HG03159 (cell line): ENCODE data around the gene CHIT1.
"Not testable (repeated sequence)": the region's sequence is repeated elsewhere in the genome, so short reads cannot be mapped to it uniquely, and the experiment has no call there.

Source experiments
- ATAC-seq: cut with Tn5 transposase; IDR thresholded peaks from one replicate; pipeline ENCODE4 v1.9.1; 2021; ENCODE audit warnings: mild to moderate bottlenecking, moderate library complexity; ENCODE audit not compliant: unreplicated experiment

The CHIT1 gene

GRCh38 chr1:203266140-203266539, 36.7 kb upstream of the CHIT1 start:
- not testable (repeated sequence) for ATAC-seq

DNA sequence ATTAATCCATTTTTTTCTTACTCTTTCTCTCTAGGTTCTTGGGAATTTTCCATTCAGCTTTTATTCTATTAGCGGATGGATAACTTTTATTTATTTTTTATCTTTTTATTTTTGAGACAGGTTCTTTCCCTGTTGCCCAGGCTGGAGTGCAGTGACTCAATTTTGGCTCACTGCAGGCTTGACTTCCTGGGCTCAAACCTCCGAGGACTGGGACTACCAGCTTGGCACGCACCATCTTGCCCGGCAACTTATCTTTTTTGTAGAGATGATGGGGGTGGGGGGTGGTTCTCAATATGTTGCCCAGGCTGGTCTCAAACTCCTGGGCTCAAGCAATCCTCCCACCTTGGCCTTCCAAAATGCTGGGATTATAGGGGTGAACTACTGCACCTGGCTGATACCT, 36.1 kb upstream of the CHIT1 start:
- ATAC-seq, result no peak

GRCh38 chr1:203264052-203264501, 34.6 kb upstream of the CHIT1 start:
- no peak for ATAC-seq

- ATAC-seq, result no peak
Observed at GRCh38 chr1:203263496-203263895, 34.0 kb upstream of the CHIT1 start.

DNA sequence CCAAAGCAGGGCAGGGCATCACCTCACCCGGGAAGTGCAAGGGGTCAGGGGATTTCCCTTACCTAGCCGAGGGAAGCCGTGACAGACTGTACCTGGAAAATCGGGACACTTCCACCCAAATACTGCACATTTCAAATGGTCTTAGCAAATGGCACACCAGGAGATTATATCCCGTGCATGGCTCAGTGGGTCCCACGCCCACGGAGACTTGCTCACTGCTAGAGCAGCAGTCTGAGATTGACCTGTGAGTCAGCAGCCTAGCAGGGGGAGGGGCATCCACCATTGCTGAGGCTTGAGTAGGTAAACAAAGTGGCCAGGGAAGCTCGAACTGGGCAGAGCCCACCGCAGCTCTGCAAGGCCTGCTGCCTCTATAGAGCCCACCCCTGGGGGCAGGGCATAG, 27.2 kb upstream of the CHIT1 start:
- not testable (repeated sequence) for ATAC-seq

- not testable (repeated sequence) for ATAC-seq
Observed at GRCh38 chr1:203254782-203255181, 25.3 kb upstream of the CHIT1 start.

GRCh38 chr1:203252678-203253077, 23.2 kb upstream of the CHIT1 start:
- no peak for ATAC-seq

GRCh38 chr1:203251466-203251865, 22.0 kb upstream of the CHIT1 start:
- no peak for ATAC-seq

DNA sequence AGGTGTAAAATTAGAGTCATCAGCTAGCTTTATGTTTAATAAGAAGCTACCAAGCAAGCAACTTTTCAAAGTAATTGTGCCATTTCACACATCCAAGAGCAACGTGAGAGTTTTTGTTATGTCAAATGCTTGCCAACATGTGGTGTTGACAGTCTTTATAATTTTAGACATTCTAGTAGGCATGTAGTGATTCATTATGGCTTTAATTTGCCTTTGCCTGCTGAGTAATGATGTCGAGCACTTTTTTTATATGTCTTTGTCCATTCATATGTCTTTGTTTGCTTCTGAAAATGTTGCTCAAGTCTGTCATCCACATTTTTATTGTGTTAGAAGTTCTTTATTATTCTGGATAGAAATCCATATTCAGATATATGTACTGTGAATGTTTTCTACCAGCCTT, 21.4 kb upstream of the CHIT1 start:
- ATAC-seq, result no peak

- ATAC-seq, result no peak
Observed at GRCh38 chr1:203244776-203245175, 15.3 kb upstream of the CHIT1 start.

- ATAC-seq, result not testable (repeated sequence)
Observed at GRCh38 chr1:203241708-203242107, 12.2 kb upstream of the CHIT1 start.

GRCh38 chr1:203239526-203240305, 10.2 kb upstream of the CHIT1 start:
- ATAC-seq, result no peak

DNA sequence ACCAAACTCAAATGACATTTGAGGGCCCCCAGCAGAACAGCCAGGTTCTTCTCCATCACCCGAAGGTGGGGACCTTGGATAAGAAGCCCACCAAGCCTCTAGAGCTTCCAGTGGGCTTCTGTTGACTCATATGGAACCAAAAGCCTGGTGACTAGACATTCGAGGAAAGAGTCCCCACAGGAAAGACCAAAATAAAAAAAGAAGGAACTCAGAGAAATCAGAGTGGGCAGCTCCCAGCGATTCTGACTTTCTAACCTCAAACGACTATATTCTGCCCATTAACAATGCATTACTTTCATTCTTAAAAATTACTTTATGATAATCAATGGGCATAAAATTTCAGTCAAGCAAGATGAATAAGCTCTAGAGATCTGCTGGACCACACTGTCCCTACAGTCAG, 9.6 kb upstream of the CHIT1 start:
- no peak for ATAC-seq

- ATAC-seq, result no peak
Observed at GRCh38 chr1:203238535-203238934, 9.1 kb upstream of the CHIT1 start.

GRCh38 chr1:203234901-203235300, 5.4 kb upstream of the CHIT1 start:
- ATAC-seq, result not testable (repeated sequence)

- ATAC-seq, result no peak
Observed at GRCh38 chr1:203228670-203229069, 803 bp downstream of the CHIT1 start.

DNA sequence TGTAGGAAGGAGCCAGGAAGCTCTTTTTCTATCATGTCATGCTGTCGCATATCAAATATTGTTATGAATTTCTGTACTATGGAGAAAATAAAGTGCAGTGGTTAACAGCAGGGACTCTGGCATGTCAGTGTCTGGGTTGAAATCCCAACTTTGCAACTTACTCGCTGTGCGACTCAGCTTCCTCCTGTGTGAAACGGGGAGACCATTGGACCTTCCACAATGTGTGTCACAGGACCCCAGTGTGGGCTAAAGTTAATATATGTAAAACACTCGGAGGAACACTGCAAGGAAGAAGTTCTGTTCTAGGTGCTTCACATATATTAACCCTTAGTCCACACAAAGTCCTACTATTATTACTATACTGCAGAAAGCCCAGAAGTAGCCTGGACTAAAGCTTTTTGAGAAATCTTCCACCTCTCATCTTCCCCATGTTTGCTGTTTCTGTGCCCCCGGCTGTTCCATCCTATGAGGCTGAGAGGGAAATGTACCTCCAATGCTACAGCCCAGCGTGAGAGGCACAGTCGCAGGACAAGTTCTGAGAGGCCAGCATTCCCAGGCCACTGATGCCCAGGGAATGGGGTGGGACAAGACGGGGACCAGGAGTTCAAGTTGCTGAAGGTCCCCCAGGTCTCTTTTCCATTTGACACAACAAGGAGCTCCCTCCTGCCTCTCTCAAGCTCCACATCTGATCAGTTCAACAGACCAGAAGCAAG, 1.9 kb downstream of the CHIT1 start:
- ATAC-seq, result no peak

DNA sequence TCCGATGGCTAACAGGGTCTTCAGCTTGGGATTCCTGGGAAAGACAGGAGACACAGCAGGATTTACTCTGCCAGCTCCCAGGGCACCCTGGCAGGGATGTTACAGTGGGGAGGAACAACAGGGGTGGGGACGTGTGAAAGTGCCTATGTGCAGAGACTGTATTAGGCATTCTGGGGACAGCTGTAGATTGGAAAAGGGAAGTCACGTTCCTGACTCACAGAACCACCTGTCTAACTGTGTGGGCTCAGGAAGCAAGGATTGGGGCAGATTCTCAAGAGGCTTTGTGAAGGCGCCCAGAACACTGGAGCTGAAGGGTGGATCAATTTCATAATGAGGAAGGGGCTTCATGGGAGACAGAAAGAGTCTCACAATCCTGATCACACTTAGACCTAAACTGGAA, 4.4 kb downstream of the CHIT1 start:
- ATAC-seq, result no peak

- ATAC-seq, result no peak
Observed at GRCh38 chr1:203223012-203223775, 6.3 kb downstream of the CHIT1 start.

GRCh38 chr1:203219934-203220333, 9.5 kb downstream of the CHIT1 start:
- no peak for ATAC-seq

DNA sequence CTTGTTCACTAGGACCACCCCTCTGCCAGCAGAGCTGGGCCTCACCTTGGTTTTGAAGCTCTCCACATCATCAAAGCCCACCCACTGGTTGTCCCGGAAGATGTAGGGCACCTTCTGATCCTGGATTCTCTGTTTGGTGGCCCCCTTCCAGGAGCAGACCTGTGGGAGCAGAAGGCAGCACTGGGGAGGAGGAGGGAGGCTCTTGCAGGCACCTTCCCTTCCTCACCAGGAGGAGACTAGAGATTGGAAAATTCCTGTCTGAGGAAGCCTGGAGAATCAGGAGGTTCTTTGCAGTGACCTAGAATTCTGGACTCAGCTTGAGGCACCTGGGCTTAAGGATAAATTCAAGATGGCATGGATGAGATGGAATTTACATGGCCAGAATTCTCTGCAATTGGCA, 10.3 kb downstream of the CHIT1 start:
- ATAC-seq, result no peak

GRCh38 chr1:203217668-203218067, 11.8 kb downstream of the CHIT1 start:
- no peak for ATAC-seq
